WTC11 (cell line): Measurements from ENCODE around the gene RGS19. TPM values are rescaled to one million over a fixed set of nuclear protein-coding genes. Genes with fewer than 3 reads are reported as not detected.

ENCODE experiments used
- ATAC-seq: fragments of 200-7000 bp; cut with Tn5 transposase; 2 replicates; pipeline ENCODE4 v1.10.0; 2021; ENCODE audit warnings: mild to moderate bottlenecking, moderate library complexity
- CTCF ChIA-PET: fragments of 300-600 bp; sonication (Branson Sonifier 250); formaldehyde crosslinking; loops from one replicate; lab custom pipeline; 2021; ENCODE audit warnings: antibody characterized with exemption; lab: Charles Lee
- POLR2A ChIA-PET: fragments of 350-600 bp; sonication (Branson Sonifier 250); formaldehyde crosslinking; loops from one replicate; lab custom pipeline; 2021; ENCODE audit warnings: antibody characterized with exemption; lab: Charles Lee
- DNase-seq: peaks from one replicate; pipeline ENCODE4 v3.0.0; 2021; ENCODE audit warnings: low spot score
- H3K27ac Mint-ChIP-seq: 2 replicates; pipeline ENCODE4 v1.8.0; 2021; ENCODE audit warnings: mixed read lengths
- H3K27me3 Mint-ChIP-seq: 2 replicates; pipeline ENCODE4 v1.8.0; 2021; ENCODE audit warnings: low read depth, mild to moderate bottlenecking, moderate library complexity, mixed read lengths
- H3K36me3 Mint-ChIP-seq: 2 replicates; pipeline ENCODE4 v1.8.0; 2021; ENCODE audit warnings: mixed read lengths
- H3K4me1 Mint-ChIP-seq: 2 replicates; pipeline ENCODE4 v1.8.0; 2022; ENCODE audit warnings: mixed read lengths
- H3K4me3 Mint-ChIP-seq: 2 replicates; pipeline ENCODE4 v1.8.0; 2021; ENCODE audit warnings: mild to moderate bottlenecking, moderate library complexity, mixed read lengths
- H3K9me3 Mint-ChIP-seq: 2 replicates; pipeline ENCODE4 v1.8.0; 2021; ENCODE audit warnings: mixed read lengths
- CREB1 ChIP-seq: sonication (generic); formaldehyde crosslinking; IDR thresholded peaks from 2 replicates; pipeline ENCODE4 v1.8.0; 2023; ENCODE audit warnings: mild to moderate bottlenecking, missing genetic modification reagents
- IRF2 ChIP-seq: sonication (generic); formaldehyde crosslinking; IDR thresholded peaks from 2 replicates; pipeline ENCODE4 v1.8.0; 2022; ENCODE audit warnings: low read depth, missing genetic modification reagents, borderline replicate concordance
- NR2C2 ChIP-seq: sonication (generic); formaldehyde crosslinking; IDR thresholded peaks from 2 replicates; pipeline ENCODE4 v1.8.0; 2022; ENCODE audit warnings: mild to moderate bottlenecking, missing genetic modification reagents
- NR3C1 ChIP-seq: sonication (generic); formaldehyde crosslinking; conservative IDR thresholded peaks from 2 replicates; pipeline ENCODE4 v1.8.1; 2023; ENCODE audit warnings: low read depth, mild to moderate bottlenecking, missing genetic modification reagents
- TEAD1 ChIP-seq: sonication (generic); formaldehyde crosslinking; IDR thresholded peaks from 2 replicates; pipeline ENCODE4 v1.8.0; 2022; ENCODE audit warnings: mild to moderate bottlenecking, missing genetic modification reagents
- ZNF423 ChIP-seq: fragments of 250-450 bp; sonication (Bioruptor Pico); IDR thresholded peaks from 2 replicates; pipeline ENCODE4 v2.1.2; 2022; ENCODE audit warnings: mild to moderate bottlenecking, moderate library complexity
- total RNA-seq: library from RNA; stranded (reverse); gene quantifications from 3 replicates; pipeline ENCODE4 v1.2.3, GENCODE V29; 2021
- TF ChIP-seq, protein P1 (sequence below): fragments of 250-450 bp; sonication (Bioruptor Pico); IDR thresholded peaks from 2 replicates; pipeline ENCODE4 v1.9.0; 2021; ENCODE audit warnings: mild to moderate bottlenecking, borderline replicate concordance
- TF ChIP-seq, protein P2 (sequence below): sonication (generic); formaldehyde crosslinking; IDR thresholded peaks from 2 replicates; pipeline ENCODE4 v1.8.0; 2022; ENCODE audit warnings: mild to moderate bottlenecking, missing genetic modification reagents
- TF ChIP-seq, protein P3 (sequence below): fragments of 250-450 bp; sonication (Bioruptor Pico); IDR thresholded peaks from 2 replicates; pipeline ENCODE4 v2.1.2; 2022; ENCODE audit warnings: mild to moderate bottlenecking, moderate library complexity
- TF ChIP-seq, protein P4 (sequence below): sonication (generic); formaldehyde crosslinking; IDR thresholded peaks from 2 replicates; pipeline ENCODE4 v1.8.1; 2023; ENCODE audit warnings: mild to moderate bottlenecking, missing genetic modification reagents, borderline replicate concordance
- TF ChIP-seq, protein P5 (sequence below): fragments of 250-450 bp; sonication (Bioruptor Pico); IDR thresholded peaks from 2 replicates; pipeline ENCODE4 v1.9.0; 2021; ENCODE audit warnings: mild to moderate bottlenecking
- TF ChIP-seq, protein P6 (sequence below): fragments of 250-450 bp; sonication (Bioruptor Pico); IDR thresholded peaks from 2 replicates; pipeline ENCODE4 v1.8.0; 2021; ENCODE audit warnings: mild to moderate bottlenecking
- TF ChIP-seq, protein P7 (sequence below): fragments of 250-450 bp; sonication (Bioruptor Pico); IDR thresholded peaks from 2 replicates; pipeline ENCODE4 v1.9.0; 2021; ENCODE audit warnings: moderate library complexity, mild to moderate bottlenecking, inconsistent platforms, borderline replicate concordance
- TF ChIP-seq, protein P8 (sequence below): sonication (generic); formaldehyde crosslinking; IDR thresholded peaks from 2 replicates; pipeline ENCODE4 v1.8.1; 2022; ENCODE audit warnings: missing genetic modification reagents, borderline replicate concordance

RGS19 gene
- total RNA-seq, 1 experiment from 2014 or later, result 13.8 TPM

DNA sequence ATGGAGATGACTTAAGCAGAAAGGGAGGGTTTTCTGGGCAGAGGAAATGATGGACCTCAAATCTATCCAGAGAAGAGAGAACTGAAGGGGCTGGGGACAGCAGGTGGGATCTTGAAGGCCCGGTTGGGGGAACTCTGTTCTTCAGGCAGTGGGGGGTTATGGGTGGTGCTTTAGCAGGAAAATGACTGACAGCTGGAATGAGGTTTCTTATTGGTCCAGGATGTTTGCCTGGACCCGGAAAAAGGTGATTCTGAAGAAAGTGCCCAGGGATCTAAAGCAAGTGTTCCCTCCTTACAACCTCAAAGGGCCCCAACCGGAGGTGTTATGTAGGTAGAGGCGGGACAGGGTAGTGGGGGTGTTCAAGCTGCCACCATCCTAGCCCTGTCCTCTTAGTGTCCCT lies 16.1 kb upstream of the RGS19 start:
- DNase-seq (no peak), ATAC-seq (no peak)
- ChIA-PET CTCF (no interaction called here), POLR2A (no interaction called here)
- 0 out of 2 replicates have a peak, but pooled peaks cover 6% of the 10 kb centered on the region for H3K27me3 Mint-ChIP-seq
- peaks cover 6% of the 10 kb centered on the region for H3K36me3 Mint-ChIP-seq
- no peak overlapping the region for H3K4me3 Mint-ChIP-seq
- H3K27ac Mint-ChIP-seq, result no peak overlapping the region
- TF ChIP-seq, protein P1, sequence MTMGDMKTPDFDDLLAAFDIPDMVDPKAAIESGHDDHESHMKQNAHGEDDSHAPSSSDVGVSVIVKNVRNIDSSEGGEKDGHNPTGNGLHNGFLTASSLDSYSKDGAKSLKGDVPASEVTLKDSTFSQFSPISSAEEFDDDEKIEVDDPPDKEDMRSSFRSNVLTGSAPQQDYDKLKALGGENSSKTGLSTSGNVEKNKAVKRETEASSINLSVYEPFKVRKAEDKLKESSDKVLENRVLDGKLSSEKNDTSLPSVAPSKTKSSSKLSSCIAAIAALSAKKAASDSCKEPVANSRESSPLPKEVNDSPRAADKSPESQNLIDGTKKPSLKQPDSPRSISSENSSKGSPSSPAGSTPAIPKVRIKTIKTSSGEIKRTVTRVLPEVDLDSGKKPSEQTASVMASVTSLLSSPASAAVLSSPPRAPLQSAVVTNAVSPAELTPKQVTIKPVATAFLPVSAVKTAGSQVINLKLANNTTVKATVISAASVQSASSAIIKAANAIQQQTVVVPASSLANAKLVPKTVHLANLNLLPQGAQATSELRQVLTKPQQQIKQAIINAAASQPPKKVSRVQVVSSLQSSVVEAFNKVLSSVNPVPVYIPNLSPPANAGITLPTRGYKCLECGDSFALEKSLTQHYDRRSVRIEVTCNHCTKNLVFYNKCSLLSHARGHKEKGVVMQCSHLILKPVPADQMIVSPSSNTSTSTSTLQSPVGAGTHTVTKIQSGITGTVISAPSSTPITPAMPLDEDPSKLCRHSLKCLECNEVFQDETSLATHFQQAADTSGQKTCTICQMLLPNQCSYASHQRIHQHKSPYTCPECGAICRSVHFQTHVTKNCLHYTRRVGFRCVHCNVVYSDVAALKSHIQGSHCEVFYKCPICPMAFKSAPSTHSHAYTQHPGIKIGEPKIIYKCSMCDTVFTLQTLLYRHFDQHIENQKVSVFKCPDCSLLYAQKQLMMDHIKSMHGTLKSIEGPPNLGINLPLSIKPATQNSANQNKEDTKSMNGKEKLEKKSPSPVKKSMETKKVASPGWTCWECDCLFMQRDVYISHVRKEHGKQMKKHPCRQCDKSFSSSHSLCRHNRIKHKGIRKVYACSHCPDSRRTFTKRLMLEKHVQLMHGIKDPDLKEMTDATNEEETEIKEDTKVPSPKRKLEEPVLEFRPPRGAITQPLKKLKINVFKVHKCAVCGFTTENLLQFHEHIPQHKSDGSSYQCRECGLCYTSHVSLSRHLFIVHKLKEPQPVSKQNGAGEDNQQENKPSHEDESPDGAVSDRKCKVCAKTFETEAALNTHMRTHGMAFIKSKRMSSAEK (CRISPR knock-in tag), result no peak
- TF ChIP-seq, protein P2, sequence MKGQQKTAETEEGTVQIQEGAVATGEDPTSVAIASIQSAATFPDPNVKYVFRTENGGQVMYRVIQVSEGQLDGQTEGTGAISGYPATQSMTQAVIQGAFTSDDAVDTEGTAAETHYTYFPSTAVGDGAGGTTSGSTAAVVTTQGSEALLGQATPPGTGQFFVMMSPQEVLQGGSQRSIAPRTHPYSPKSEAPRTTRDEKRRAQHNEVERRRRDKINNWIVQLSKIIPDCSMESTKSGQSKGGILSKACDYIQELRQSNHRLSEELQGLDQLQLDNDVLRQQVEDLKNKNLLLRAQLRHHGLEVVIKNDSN (CRISPR knock-in tag), result no peak
- TF ChIP-seq CREB1 (CRISPR knock-in tag) (no peak), NR2C2 (CRISPR knock-in tag) (no peak), ZNF423 (CRISPR knock-in tag) (no peak)
- TF ChIP-seq, protein P3, sequence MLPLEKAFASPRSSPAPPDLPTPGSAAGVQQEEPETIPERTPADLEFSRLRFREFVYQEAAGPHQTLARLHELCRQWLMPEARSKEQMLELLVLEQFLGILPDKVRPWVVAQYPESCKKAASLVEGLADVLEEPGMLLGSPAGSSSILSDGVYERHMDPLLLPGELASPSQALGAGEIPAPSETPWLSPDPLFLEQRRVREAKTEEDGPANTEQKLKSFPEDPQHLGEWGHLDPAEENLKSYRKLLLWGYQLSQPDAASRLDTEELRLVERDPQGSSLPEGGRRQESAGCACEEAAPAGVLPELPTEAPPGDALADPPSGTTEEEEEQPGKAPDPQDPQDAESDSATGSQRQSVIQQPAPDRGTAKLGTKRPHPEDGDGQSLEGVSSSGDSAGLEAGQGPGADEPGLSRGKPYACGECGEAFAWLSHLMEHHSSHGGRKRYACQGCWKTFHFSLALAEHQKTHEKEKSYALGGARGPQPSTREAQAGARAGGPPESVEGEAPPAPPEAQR (CRISPR knock-in tag), result no peak
- TF ChIP-seq, protein P4, sequence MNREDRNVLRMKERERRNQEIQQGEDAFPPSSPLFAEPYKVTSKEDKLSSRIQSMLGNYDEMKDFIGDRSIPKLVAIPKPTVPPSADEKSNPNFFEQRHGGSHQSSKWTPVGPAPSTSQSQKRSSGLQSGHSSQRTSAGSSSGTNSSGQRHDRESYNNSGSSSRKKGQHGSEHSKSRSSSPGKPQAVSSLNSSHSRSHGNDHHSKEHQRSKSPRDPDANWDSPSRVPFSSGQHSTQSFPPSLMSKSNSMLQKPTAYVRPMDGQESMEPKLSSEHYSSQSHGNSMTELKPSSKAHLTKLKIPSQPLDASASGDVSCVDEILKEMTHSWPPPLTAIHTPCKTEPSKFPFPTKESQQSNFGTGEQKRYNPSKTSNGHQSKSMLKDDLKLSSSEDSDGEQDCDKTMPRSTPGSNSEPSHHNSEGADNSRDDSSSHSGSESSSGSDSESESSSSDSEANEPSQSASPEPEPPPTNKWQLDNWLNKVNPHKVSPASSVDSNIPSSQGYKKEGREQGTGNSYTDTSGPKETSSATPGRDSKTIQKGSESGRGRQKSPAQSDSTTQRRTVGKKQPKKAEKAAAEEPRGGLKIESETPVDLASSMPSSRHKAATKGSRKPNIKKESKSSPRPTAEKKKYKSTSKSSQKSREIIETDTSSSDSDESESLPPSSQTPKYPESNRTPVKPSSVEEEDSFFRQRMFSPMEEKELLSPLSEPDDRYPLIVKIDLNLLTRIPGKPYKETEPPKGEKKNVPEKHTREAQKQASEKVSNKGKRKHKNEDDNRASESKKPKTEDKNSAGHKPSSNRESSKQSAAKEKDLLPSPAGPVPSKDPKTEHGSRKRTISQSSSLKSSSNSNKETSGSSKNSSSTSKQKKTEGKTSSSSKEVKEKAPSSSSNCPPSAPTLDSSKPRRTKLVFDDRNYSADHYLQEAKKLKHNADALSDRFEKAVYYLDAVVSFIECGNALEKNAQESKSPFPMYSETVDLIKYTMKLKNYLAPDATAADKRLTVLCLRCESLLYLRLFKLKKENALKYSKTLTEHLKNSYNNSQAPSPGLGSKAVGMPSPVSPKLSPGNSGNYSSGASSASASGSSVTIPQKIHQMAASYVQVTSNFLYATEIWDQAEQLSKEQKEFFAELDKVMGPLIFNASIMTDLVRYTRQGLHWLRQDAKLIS (CRISPR knock-in tag), result no peak
- TF ChIP-seq, protein P5, sequence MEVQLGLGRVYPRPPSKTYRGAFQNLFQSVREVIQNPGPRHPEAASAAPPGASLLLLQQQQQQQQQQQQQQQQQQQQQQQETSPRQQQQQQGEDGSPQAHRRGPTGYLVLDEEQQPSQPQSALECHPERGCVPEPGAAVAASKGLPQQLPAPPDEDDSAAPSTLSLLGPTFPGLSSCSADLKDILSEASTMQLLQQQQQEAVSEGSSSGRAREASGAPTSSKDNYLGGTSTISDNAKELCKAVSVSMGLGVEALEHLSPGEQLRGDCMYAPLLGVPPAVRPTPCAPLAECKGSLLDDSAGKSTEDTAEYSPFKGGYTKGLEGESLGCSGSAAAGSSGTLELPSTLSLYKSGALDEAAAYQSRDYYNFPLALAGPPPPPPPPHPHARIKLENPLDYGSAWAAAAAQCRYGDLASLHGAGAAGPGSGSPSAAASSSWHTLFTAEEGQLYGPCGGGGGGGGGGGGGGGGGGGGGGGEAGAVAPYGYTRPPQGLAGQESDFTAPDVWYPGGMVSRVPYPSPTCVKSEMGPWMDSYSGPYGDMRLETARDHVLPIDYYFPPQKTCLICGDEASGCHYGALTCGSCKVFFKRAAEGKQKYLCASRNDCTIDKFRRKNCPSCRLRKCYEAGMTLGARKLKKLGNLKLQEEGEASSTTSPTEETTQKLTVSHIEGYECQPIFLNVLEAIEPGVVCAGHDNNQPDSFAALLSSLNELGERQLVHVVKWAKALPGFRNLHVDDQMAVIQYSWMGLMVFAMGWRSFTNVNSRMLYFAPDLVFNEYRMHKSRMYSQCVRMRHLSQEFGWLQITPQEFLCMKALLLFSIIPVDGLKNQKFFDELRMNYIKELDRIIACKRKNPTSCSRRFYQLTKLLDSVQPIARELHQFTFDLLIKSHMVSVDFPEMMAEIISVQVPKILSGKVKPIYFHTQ (CRISPR knock-in tag), result no peak
- peaks cover 7% of the 10 kb centered on the region for H3K4me1 Mint-ChIP-seq
- H3K9me3 Mint-ChIP-seq, result peaks cover 13% of the 10 kb centered on the region

DNA sequence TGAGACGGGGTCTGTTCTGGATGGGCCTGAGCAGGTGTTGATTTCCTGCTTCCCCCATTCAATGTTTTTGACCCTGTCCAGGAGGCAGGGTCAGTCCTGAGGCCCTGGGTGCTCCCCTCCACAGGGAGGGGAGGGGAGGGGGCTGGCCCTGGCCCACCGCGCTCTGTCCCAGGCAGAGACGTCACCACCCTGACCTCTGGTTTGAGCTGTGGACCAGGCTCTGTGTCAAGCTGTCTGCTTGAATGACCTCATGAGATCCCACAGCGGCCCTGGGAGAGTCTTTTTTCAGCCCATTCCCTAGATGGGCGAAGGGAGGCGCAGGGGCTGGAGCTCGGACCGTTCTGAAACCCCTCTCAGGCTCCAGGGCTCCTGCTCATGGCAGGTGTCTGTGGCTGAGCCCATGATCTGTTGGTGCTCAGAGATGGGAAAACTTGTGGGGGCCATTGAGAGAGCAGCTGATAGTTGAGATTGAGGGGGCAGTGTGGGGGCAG lies 13.7 kb upstream of the RGS19 start:
- ChIA-PET CTCF (interaction anchor here (0.7 to 1.2 kb wide), 3 partner anchors 9 to 27 kb away, joined by 3 to 6 read pairs (median 4); partner anchors contain the start of gene LKAAEAR1), POLR2A (no interaction called here)
- no peak for ATAC-seq
- TF ChIP-seq IRF2 (CRISPR knock-in tag), result no peak
- TF ChIP-seq TEAD1 (CRISPR knock-in tag), result no peak
- TF ChIP-seq, protein P6, sequence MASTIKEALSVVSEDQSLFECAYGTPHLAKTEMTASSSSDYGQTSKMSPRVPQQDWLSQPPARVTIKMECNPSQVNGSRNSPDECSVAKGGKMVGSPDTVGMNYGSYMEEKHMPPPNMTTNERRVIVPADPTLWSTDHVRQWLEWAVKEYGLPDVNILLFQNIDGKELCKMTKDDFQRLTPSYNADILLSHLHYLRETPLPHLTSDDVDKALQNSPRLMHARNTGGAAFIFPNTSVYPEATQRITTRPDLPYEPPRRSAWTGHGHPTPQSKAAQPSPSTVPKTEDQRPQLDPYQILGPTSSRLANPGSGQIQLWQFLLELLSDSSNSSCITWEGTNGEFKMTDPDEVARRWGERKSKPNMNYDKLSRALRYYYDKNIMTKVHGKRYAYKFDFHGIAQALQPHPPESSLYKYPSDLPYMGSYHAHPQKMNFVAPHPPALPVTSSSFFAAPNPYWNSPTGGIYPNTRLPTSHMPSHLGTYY, result no peak
- TF ChIP-seq, protein P7, sequence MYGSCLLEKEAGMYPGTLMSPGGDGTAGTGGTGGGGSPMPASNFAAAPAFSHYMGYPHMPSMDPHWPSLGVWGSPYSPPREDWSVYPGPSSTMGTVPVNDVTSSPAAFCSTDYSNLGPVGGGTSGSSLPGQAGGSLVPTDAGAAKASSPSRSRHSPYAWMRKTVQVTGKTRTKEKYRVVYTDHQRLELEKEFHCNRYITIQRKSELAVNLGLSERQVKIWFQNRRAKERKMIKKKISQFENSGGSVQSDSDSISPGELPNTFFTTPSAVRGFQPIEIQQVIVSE (CRISPR knock-in tag), result no peak
- TF ChIP-seq, protein P8, sequence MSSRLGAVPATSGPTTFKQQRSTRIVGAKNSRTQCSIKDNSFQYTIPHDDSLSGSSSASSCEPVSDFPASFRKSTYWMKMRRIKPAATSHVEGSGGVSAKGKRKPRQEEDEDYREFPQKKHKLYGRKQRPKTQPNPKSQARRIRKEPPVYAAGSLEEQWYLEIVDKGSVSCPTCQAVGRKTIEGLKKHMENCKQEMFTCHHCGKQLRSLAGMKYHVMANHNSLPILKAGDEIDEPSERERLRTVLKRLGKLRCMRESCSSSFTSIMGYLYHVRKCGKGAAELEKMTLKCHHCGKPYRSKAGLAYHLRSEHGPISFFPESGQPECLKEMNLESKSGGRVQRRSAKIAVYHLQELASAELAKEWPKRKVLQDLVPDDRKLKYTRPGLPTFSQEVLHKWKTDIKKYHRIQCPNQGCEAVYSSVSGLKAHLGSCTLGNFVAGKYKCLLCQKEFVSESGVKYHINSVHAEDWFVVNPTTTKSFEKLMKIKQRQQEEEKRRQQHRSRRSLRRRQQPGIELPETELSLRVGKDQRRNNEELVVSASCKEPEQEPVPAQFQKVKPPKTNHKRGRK (CRISPR knock-in tag), result no peak
- TF ChIP-seq NR3C1 (CRISPR knock-in tag), result no peak

More for the DNA sequence above, 13.7 kb upstream of the RGS19 start:
- Mint-ChIP-seq H3K27me3 (peaks cover 11% of the 10 kb centered on the region; the same call in 1 of the 2 replicates), H3K4me1 (peaks cover 7% of the 10 kb centered on the region), H3K27ac (no peak overlapping the region), H3K9me3 (peaks cover 13% of the 10 kb centered on the region), H3K4me3 (no peak overlapping the region), H3K36me3 (peaks cover 6% of the 10 kb centered on the region)
- no peak for DNase-seq
